Kidney epithelial cell (primary cell): Measurements from ENCODE around the gene CRKL. TPM values are rescaled to one million over a fixed set of nuclear protein-coding genes. Genes with fewer than 3 reads are reported as not detected.

Experiments
- DNase-seq: peaks from one replicate; pipeline ENCODE4 v3.0.0-alpha.2; 2010; ENCODE audit warnings: low read depth
- H3K27me3 ChIP-seq: 2 replicates; pipeline ENCODE4 v1.6.0; 2011; ENCODE audit warnings: low read length; ENCODE audit not compliant: control insufficient read depth, insufficient read depth
- H3K36me3 ChIP-seq: 2 replicates; pipeline ENCODE4 v1.5.1; 2011; ENCODE audit warnings: low read length; ENCODE audit not compliant: control insufficient read depth, insufficient read depth
- H3K4me3 ChIP-seq: 2 replicates; pipeline ENCODE4 v1.5.1; 2011; ENCODE audit warnings: low read depth, mild to moderate bottlenecking, control low read depth, low read length
- total RNA-seq: library from RNA; depleted of rRNA; stranded (reverse); fragments of >200 nt; gene quantifications from 2 replicates; pipeline ENCODE4 v1.2.3, GENCODE V29; 2015
- TF ChIP-seq, protein P1 (sequence below): IDR thresholded peaks from 2 replicates; pipeline ENCODE4 v1.5.1; 2011; ENCODE audit warnings: mild to moderate bottlenecking, moderate library complexity, low read length, control low read depth, inconsistent platforms; ENCODE audit not compliant: insufficient read depth, poor library complexity, severe bottlenecking

The CRKL gene
- total RNA-seq, 1 donor from 2014 or later: 47.7 TPM

DNA sequence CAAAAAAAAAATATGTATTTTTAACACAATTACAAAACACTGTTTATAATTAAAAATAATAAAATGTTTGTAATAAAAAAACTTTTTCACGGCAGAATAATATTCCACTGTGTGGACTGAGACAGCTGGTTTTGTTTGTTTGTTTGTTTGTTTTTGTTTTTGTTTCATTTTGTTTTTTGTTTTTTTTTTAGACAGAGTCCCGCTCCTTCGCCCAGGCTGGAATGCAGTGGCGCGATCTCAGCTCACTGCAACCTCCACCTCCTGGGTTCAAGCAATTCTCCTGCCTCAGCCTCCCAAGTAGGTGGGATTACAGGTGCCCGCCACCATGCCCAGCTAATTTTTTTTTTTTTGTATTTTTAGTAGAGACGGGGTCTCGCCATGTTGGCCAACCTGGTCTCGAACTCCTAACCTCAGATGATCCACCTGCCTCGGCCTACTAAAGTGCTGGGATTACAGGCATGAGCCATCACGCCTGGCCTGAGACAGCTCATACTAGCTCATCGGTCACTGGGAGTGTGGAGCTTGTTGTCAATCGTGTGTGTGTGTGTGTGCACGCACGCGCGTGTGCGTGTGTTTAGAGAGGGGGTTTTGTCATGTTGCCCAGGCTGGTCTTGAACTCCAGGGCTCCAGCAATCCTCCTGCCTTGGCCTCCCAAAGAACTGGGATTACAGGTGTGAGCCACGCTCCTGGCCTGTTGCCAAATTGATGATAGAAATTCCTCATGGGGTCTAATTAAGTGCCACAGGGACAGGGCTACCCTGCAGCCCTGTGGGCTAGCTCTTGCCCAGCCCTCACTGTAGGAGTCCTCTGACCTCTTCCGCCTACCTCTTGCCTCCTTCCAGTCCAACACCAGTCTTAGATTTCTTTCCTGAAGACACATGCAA is 42.6 kb downstream of the CRKL start:
- no peak for DNase-seq
- Histone ChIP-seq H3K36me3 (no peaks in the 10 kb centered on the region), H3K27me3 (peaks cover 4% of the 10 kb centered on the region), H3K4me3 (no peak overlapping the region)
- TF ChIP-seq, protein P1, sequence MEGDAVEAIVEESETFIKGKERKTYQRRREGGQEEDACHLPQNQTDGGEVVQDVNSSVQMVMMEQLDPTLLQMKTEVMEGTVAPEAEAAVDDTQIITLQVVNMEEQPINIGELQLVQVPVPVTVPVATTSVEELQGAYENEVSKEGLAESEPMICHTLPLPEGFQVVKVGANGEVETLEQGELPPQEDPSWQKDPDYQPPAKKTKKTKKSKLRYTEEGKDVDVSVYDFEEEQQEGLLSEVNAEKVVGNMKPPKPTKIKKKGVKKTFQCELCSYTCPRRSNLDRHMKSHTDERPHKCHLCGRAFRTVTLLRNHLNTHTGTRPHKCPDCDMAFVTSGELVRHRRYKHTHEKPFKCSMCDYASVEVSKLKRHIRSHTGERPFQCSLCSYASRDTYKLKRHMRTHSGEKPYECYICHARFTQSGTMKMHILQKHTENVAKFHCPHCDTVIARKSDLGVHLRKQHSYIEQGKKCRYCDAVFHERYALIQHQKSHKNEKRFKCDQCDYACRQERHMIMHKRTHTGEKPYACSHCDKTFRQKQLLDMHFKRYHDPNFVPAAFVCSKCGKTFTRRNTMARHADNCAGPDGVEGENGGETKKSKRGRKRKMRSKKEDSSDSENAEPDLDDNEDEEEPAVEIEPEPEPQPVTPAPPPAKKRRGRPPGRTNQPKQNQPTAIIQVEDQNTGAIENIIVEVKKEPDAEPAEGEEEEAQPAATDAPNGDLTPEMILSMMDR: no peak

DNA sequence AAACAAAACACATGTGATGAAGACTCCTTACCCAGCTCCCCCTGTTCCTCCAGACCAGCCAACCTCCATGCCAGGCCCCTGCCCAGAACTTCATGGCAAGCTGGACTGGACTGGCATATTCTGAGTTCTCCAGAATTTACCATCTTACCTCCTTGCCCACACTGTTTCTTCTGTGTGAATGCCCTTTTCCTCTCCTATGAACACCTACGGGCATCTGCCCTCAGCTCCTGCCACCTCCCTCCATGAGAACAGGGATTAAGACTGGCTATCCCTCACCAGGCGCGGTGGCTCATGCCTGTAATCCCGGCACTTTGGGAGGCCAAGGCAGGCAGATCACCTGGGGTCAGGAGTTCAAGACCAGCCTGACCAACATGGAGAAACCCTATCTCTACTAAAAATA is 43.4 kb downstream of the CRKL start:
- no peak for DNase-seq
- Histone ChIP-seq H3K36me3 (no peaks in the 10 kb centered on the region), H3K4me3 (no peak overlapping the region), H3K27me3 (peaks cover 9% of the 10 kb centered on the region)
- TF ChIP-seq, protein P1: no peak

DNA sequence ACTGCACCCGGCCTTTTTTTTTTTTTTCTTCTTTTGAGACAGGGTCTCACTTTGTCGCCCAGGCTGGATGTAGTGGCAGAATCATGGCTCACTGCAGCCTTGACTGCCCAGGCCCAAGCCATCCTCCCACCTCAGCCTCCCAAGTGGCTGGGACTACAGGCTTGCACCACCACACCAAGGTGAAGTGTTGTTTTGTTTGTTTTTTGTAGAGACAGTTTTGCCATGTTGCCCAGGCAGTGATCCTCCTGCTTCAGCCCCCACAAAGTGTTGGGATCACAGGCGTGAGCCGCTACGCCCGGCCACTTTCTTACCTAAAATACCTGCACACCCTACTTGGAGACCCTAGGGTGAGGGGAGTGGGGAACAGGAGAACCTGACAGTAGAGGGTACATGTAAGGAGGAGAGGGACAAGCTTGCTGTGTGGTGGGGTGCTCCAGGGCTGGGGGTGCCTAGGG is 45.3 kb downstream of the CRKL start:
- no peak for DNase-seq
- TF ChIP-seq, protein P1: no peak
- Histone ChIP-seq H3K27me3 (peaks cover 16% of the 10 kb centered on the region), H3K4me3 (no peak overlapping the region), H3K36me3 (no peaks in the 10 kb centered on the region)

DNA sequence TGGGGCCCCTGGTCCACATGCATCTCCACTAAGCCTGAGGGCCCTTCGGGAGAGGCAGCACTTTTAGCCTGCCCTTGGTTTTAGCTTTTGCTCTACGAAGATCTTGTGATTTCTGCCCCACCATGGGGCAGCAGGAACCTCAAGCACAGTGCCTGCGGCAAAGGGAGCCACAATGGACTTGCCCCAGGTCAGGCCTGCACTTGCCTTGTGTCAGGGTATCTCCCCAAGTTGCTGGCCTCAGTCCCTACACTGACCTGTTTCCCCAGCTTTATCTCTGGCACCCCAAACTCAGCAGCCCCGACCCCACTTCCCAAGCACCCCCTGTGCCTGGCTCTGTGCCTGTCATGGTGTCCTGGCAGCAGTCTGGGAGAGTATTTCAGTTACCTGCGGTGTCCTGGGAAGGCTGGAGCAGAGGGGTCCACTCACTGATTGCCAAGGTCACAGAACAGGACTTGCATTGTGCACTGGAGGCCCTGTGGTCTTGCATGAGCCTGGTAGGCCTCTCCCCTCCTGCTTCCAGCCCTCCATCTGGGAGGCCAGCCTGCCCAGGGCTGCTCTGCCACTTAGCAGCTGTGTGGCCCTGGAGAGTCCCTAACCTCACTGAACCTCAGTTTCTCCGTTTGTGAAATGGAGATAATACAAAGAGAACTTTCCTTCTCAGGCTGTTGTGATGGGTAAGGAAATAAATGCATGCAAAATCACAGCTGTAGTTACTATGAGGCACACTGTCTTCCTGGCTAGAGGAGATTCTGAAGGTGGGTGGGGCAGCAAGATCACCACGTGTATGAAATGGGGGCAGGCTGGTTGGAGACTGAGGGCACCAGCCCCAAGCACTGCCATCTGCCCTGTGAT is 46.2 kb downstream of the CRKL start:
- peaks cover 18% of the 10 kb centered on the region for H3K27me3 ChIP-seq
- DNase-seq: no peak
- no peak overlapping the region for H3K4me3 ChIP-seq
- TF ChIP-seq, protein P1: no peak
- H3K36me3 ChIP-seq: no peaks in the 10 kb centered on the region

DNA sequence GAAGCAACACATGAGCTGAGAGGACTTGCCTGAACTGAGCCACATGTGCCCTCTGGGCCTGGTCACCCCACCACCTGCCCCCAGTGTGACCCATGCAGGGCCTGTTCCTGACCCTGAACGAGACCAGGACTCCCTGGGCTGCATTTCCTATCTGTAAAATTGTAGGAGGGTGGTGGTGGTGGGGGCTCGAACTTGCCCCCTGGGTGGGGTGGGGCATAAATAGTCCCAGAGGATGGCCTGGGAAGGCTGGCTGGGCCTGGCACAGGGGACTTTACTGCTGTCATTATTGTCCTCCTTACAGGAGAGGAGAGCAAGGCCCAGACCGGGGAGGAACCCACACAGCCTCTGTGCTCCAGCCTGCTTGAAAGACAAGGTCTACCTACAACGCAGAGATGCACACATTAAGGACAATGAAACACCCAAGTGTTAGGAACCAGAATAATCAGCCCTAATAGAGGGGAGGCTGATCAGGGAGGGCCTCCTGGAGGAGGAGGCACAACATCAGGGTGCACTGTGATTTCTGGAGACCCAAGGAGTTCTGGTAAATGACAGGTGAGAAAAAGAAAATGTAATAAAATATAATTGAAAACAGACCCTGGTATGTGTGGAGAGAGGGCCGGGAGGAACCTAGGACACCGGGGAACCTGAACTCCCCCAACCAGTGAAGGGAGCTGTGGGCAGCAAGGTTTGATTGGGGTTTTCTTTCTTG is 47.0 kb downstream of the CRKL start:
- H3K36me3 ChIP-seq: no peaks in the 10 kb centered on the region
- no peak for DNase-seq
- TF ChIP-seq, protein P1: no peak
- H3K4me3 ChIP-seq: peak overlapping the region; percentile 3
- H3K27me3 ChIP-seq: peaks cover 18% of the 10 kb centered on the region
